IMR-90 (cell line): ENCODE measurements around the gene TOP2A. TPM values are rescaled to one million over a fixed set of nuclear protein-coding genes. Genes with fewer than 3 reads are reported as not detected.

Source experiments
- ATAC-seq: fragments of 200-7000 bp; cut with Tn5 transposase; 2 replicates; pipeline ENCODE4 v1.9.1; 2020; ENCODE audit warnings: low read depth, mild to moderate bottlenecking, moderate library complexity
- BruUV-seq: library from RNA; stranded (reverse); fragments of 400-500 nt; replicated peaks from 2 replicates; lab custom pipeline; 2021; lab: Mats Ljungman, UMichigan
- CTCF ChIA-PET: fragments of 300-600 bp; formaldehyde crosslinking; extraction: SDS; loops from one replicate; lab custom pipeline; 2021; ENCODE audit warnings: antibody characterized with exemption; lab: Yijun Ruan, JAX
- POLR2A ChIA-PET: fragments of 300-600 bp; sonication (Branson Sonifier 250); formaldehyde crosslinking; loops from one replicate; lab custom pipeline; 2022; ENCODE audit warnings: antibody characterized with exemption; ENCODE audit not compliant: unreplicated experiment; lab: Charles Lee
- DNase-seq: peaks from one replicate; pipeline ENCODE4 v3.0.0; 2013
- H2AFZ ChIP-seq: replicated peaks from 2 replicates; pipeline ENCODE3; 2013; ENCODE audit warnings: low read length, mild to moderate bottlenecking; ENCODE audit not compliant: poor library complexity
- H2AK5ac ChIP-seq: 2 replicates; pipeline ENCODE4 v1.6.1; 2013; ENCODE audit warnings: low read depth, low read length, inconsistent platforms
- H2AK9ac ChIP-seq: replicated peaks from 2 replicates; pipeline ENCODE3; 2013; ENCODE audit warnings: mild to moderate bottlenecking, low read depth, low read length, moderate library complexity; ENCODE audit not compliant: poor library complexity
- H2BK120ac ChIP-seq: 2 replicates; pipeline ENCODE4 v1.6.1; 2013; ENCODE audit warnings: low read depth, low read length, inconsistent platforms
- H2BK15ac ChIP-seq: 3 replicates; pipeline ENCODE4 v1.6.1; 2013; ENCODE audit warnings: low read depth, low read length, inconsistent platforms
- H2BK20ac ChIP-seq: 2 replicates; pipeline ENCODE4 v1.6.1; 2013; ENCODE audit warnings: low read depth, mild to moderate bottlenecking, inconsistent platforms, low read length, moderate library complexity
- H2BK5ac ChIP-seq: 2 replicates; pipeline ENCODE4 v1.6.1; 2013; ENCODE audit warnings: mild to moderate bottlenecking, low read depth, low read length, inconsistent platforms; ENCODE audit not compliant: poor library complexity, severe bottlenecking
- H3K14ac ChIP-seq: replicated peaks from 2 replicates; pipeline ENCODE4 v1.6.1; 2013; ENCODE audit warnings: low read depth, low read length, inconsistent platforms
- H3K18ac ChIP-seq: 2 replicates; pipeline ENCODE4 v1.6.1; 2013; ENCODE audit warnings: low read depth, low read length, control low read depth
- H3K23ac ChIP-seq: 2 replicates; pipeline ENCODE4 v1.6.1; 2013; ENCODE audit warnings: low read depth, low read length, inconsistent platforms
- H3K27ac ChIP-seq: 2 replicates; pipeline ENCODE4 v1.5.1; 2013; ENCODE audit warnings: mild to moderate bottlenecking, control low read depth, low read length; ENCODE audit not compliant: insufficient read depth
- H3K27me3 ChIP-seq: 2 replicates; pipeline ENCODE4 v1.6.1; 2013; ENCODE audit warnings: low read length; ENCODE audit not compliant: control insufficient read depth, insufficient read depth
- H3K36me3 ChIP-seq: 2 replicates; pipeline ENCODE4 v1.6.1; 2013; ENCODE audit warnings: low read length, mixed read lengths; ENCODE audit not compliant: control insufficient read depth, insufficient read depth
- H3K4ac ChIP-seq: 2 replicates; pipeline ENCODE4 v1.6.1; 2013; ENCODE audit warnings: low read depth, low read length, inconsistent platforms
- H3K4me1 ChIP-seq: 2 replicates; pipeline ENCODE4 v1.6.1; 2013; ENCODE audit warnings: low read length, mixed read lengths; ENCODE audit not compliant: control insufficient read depth, insufficient read depth
- H3K4me2 ChIP-seq: 2 replicates; pipeline ENCODE4 v1.6.1; 2013; ENCODE audit warnings: low read depth, mild to moderate bottlenecking, control low read depth, low read length, moderate library complexity
- H3K4me3 ChIP-seq: 2 replicates; pipeline ENCODE4 v1.5.1; 2013; ENCODE audit warnings: low read depth, mild to moderate bottlenecking, control low read depth, low read length, moderate library complexity; ENCODE audit not compliant: insufficient read depth
- H3K56ac ChIP-seq: 2 replicates; pipeline ENCODE4 v1.6.1; 2013; ENCODE audit warnings: low read length, inconsistent platforms; ENCODE audit not compliant: insufficient read depth; ENCODE audit errors: extremely low read depth
- H3K79me1 ChIP-seq, 2 experiments: 2 replicates each; pipeline ENCODE4 v1.6.1; 2013; ENCODE audit warnings: low read length in 2 of 2, inconsistent platforms in 1 of 2, low read depth in 1 of 2
- H3K9ac ChIP-seq: 2 replicates; pipeline ENCODE4 v1.6.1; 2013; ENCODE audit warnings: low read depth, low read length, control low read depth
- H3K9me1 ChIP-seq: 2 replicates; pipeline ENCODE4 v1.6.1; 2013; ENCODE audit warnings: low read length, inconsistent platforms; ENCODE audit not compliant: insufficient read depth
- H3K9me3 ChIP-seq: 2 replicates; pipeline ENCODE4 v1.6.1; 2013; ENCODE audit warnings: low read length; ENCODE audit not compliant: control insufficient read depth, insufficient read depth
- H4K20me1 ChIP-seq: 2 replicates; pipeline ENCODE4 v1.6.1; 2013; ENCODE audit warnings: low read length, inconsistent platforms; ENCODE audit not compliant: insufficient read depth
- H4K5ac ChIP-seq: 2 replicates; pipeline ENCODE4 v1.6.1; 2013; ENCODE audit warnings: mild to moderate bottlenecking, low read depth, low read length, control low read depth
- H4K8ac ChIP-seq, 2 experiments: 2 replicates each; pipeline ENCODE4 v1.6.1; 2013; ENCODE audit warnings: low read depth in 2 of 2, low read length in 2 of 2, control low read depth in 1 of 2, inconsistent platforms in 1 of 2
- H4K91ac ChIP-seq: 2 replicates; pipeline ENCODE4 v1.6.1; 2013; ENCODE audit warnings: low read depth, low read length, inconsistent platforms; ENCODE audit not compliant: insufficient read depth
- BHLHE40 ChIP-seq: fragments of 150-350 bp; IDR thresholded peaks from 2 replicates; pipeline ENCODE4 v1.6.1; 2016; ENCODE audit warnings: mild to moderate bottlenecking, low read depth, low read length
- CEBPB ChIP-seq: IDR thresholded peaks from 2 replicates; pipeline ENCODE4 v1.6.1; 2012; ENCODE audit warnings: low read depth, low read length, improper control_type of control experiment
- CHD1 ChIP-seq: IDR thresholded peaks from 2 replicates; pipeline ENCODE4 v1.6.1; 2012; ENCODE audit warnings: low read depth, low read length, improper control_type of control experiment
- FOS ChIP-seq: fragments of 150-350 bp; IDR thresholded peaks from 2 replicates; pipeline ENCODE4 v1.6.1; 2016; ENCODE audit warnings: low read depth, low read length
- MAFK ChIP-seq: IDR thresholded peaks from 2 replicates; pipeline ENCODE4 v1.6.1; 2012; ENCODE audit warnings: low read depth, low read length, improper control_type of control experiment
- MAZ ChIP-seq: IDR thresholded peaks from 2 replicates; pipeline ENCODE4 v1.6.1; 2012; ENCODE audit warnings: low read depth, mild to moderate bottlenecking, low read length, improper control_type of control experiment, moderate library complexity, borderline replicate concordance
- MXI1 ChIP-seq: IDR thresholded peaks from 2 replicates; pipeline ENCODE4 v1.6.1; 2012; ENCODE audit warnings: low read depth, mild to moderate bottlenecking, low read length, moderate library complexity, borderline replicate concordance
- NFE2L2 ChIP-seq: fragments of 150-350 bp; IDR thresholded peaks from 2 replicates; pipeline ENCODE4 v1.6.1; 2016; ENCODE audit warnings: low read depth, mild to moderate bottlenecking, low read length
- POLR2A ChIP-seq: IDR thresholded peaks from 2 replicates; pipeline ENCODE4 v1.6.1; 2012; ENCODE audit warnings: mild to moderate bottlenecking, low read depth, low read length
- RAD21 ChIP-seq: IDR thresholded peaks from 2 replicates; pipeline ENCODE4 v1.6.1; 2012; ENCODE audit warnings: low read length, improper control_type of control experiment
- RCOR1 ChIP-seq: IDR thresholded peaks from 2 replicates; pipeline ENCODE4 v1.6.1; 2012; ENCODE audit warnings: mild to moderate bottlenecking, low read length, improper control_type of control experiment; ENCODE audit not compliant: insufficient replicate concordance
- RFX5 ChIP-seq: IDR thresholded peaks from 2 replicates; pipeline ENCODE4 v1.8.0; 2012; ENCODE audit warnings: low read depth, mild to moderate bottlenecking, low read length, moderate library complexity
- SMC3 ChIP-seq: fragments of 150-350 bp; IDR thresholded peaks from 2 replicates; pipeline ENCODE4 v1.6.1; 2016; ENCODE audit warnings: low read depth, mild to moderate bottlenecking, antibody characterized with exemption, low read length, moderate library complexity
- WGBS, 2 experiments: methylation state at CpG; one replicate each; pipeline versions ENCODE4 v1.1.5 to v1.1.7; 2013; ENCODE audit warnings: missing lambda C conversion rate in 2 of 2; ENCODE audit not compliant: insufficient read length in 1 of 2; ENCODE audit errors: extremely low coverage in 2 of 2; 5-methylcytosine and 5-hydroxymethylcytosine counted together
- dilution Hi-C: fragments of 300-500 bp; cut with HindIII; formaldehyde crosslinking; loops from one replicate; pipeline ENCODE4 v1.14.3; 2018; ENCODE audit warnings: low sequenced_read_pairs; ENCODE audit not compliant: unreplicated experiment
- in situ Hi-C: fragments of 300-500 bp; cut with MboI; formaldehyde crosslinking; loops from 3 replicates; pipeline ENCODE4 v1.14.3; 2019; ENCODE audit warnings: low sequenced_read_pairs, inconsistent platforms, mixed read lengths
- intact Hi-C: fragments of 100-400 bp; cut with micrococcal nuclease; formaldehyde crosslinking; loops from 2 replicates; pipeline ENCODE4 v1.10.0; 2022
- polyA plus RNA-seq, 3 experiments: library from polyadenylated mRNA; depleted of rRNA; stranded (reverse); fragments of >200 nt; gene quantifications; 2 replicates each; pipeline ENCODE4 v1.2.3, GENCODE V29; 2012; ENCODE audit warnings: low replicate concordance in 1 of 3
- total RNA-seq: library from RNA; depleted of rRNA; stranded (reverse); fragments of >200 nt; gene quantifications from 2 replicates; pipeline ENCODE4 v1.2.3, GENCODE V29; 2012
- TF ChIP-seq, protein P1 (sequence below): conservative IDR thresholded peaks from 2 replicates; pipeline ENCODE4 v1.5.1; 2012; ENCODE audit warnings: mild to moderate bottlenecking, low read depth, low read length, improper control_type of control experiment
- TF ChIP-seq, protein P2 (sequence below): fragments of 150-350 bp; IDR thresholded peaks from 2 replicates; pipeline ENCODE4 v1.6.1; 2016; ENCODE audit warnings: low read depth, mild to moderate bottlenecking, low read length, moderate library complexity, borderline replicate concordance
- TF ChIP-seq, protein P3 (sequence below): fragments of 150-350 bp; IDR thresholded peaks from 2 replicates; pipeline ENCODE4 v1.6.1; 2017; ENCODE audit warnings: mild to moderate bottlenecking, antibody characterized with exemption, low read length, low read depth

TOP2A gene
- total and polyA plus RNA-seq, 2 of the 4 experiments (the other 2 are of a cell fraction), result 43.4 to 68.5 TPM

DNA sequence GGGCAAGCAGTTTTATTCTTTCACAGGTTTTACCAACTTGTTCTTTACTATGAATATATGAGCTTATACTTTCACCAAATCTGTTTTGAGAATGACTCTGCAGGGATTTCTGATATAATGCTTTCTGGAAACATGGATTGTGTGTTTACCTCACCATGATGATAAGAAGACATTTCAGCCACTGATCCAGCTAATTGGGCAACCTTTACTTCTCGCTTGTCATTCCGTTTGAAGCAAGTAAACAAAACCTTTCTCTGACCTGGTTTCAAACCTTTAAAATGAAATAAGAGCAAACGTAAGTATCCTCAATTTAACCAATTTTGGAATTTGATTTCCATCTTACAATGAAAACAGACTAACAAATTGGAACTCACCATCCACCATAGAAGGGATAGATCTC, 13.7 kb downstream of the TOP2A start:
- CTCF ChIA-PET, result no interaction called here

More for the DNA sequence above, 13.7 kb downstream of the TOP2A start:
- POLR2A ChIA-PET, result no interaction called here
- TF ChIP-seq BHLHE40 (no peak), CHD1 (no peak), RFX5 (no peak), POLR2A (no peak), SMC3 (no peak), MAZ (no peak), RAD21 (no peak), NFE2L2 (no peak), FOS (no peak), CEBPB (no peak), RCOR1 (no peak), MAFK (no peak), MXI1 (no peak)
- TF ChIP-seq, protein P1, sequence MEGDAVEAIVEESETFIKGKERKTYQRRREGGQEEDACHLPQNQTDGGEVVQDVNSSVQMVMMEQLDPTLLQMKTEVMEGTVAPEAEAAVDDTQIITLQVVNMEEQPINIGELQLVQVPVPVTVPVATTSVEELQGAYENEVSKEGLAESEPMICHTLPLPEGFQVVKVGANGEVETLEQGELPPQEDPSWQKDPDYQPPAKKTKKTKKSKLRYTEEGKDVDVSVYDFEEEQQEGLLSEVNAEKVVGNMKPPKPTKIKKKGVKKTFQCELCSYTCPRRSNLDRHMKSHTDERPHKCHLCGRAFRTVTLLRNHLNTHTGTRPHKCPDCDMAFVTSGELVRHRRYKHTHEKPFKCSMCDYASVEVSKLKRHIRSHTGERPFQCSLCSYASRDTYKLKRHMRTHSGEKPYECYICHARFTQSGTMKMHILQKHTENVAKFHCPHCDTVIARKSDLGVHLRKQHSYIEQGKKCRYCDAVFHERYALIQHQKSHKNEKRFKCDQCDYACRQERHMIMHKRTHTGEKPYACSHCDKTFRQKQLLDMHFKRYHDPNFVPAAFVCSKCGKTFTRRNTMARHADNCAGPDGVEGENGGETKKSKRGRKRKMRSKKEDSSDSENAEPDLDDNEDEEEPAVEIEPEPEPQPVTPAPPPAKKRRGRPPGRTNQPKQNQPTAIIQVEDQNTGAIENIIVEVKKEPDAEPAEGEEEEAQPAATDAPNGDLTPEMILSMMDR, result no peak
- TF ChIP-seq, protein P2, sequence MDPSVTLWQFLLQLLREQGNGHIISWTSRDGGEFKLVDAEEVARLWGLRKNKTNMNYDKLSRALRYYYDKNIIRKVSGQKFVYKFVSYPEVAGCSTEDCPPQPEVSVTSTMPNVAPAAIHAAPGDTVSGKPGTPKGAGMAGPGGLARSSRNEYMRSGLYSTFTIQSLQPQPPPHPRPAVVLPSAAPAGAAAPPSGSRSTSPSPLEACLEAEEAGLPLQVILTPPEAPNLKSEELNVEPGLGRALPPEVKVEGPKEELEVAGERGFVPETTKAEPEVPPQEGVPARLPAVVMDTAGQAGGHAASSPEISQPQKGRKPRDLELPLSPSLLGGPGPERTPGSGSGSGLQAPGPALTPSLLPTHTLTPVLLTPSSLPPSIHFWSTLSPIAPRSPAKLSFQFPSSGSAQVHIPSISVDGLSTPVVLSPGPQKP, result no peak
- TF ChIP-seq, protein P3, sequence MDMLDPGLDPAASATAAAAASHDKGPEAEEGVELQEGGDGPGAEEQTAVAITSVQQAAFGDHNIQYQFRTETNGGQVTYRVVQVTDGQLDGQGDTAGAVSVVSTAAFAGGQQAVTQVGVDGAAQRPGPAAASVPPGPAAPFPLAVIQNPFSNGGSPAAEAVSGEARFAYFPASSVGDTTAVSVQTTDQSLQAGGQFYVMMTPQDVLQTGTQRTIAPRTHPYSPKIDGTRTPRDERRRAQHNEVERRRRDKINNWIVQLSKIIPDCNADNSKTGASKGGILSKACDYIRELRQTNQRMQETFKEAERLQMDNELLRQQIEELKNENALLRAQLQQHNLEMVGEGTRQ, result no peak
- Histone ChIP-seq H3K4ac (no peak overlapping the region), H3K4me1 (no peaks in the 10 kb centered on the region), H2AK5ac (no peak overlapping the region), H4K20me1 (no peaks in the 10 kb centered on the region), H3K27me3 (no peaks in the 10 kb centered on the region), H2BK20ac (no peak overlapping the region), H3K23ac (0 out of 2 replicates have a peak overlapping the region, but pooled peaks have one; percentile 12), H2BK15ac (no peak overlapping the region), H2BK5ac (no peak overlapping the region), H4K5ac (peak overlapping the region; percentile 7; the same call in 1 of the 2 replicates), H4K8ac (peak overlapping the region in 1 of 2 experiments; percentile 42; a peak in 1 of 4 replicates), H3K27ac (no peak overlapping the region), H3K56ac (no peak overlapping the region), H3K14ac (no peak overlapping the region), H3K9ac (no peak overlapping the region), H3K4me2 (no peak overlapping the region), H4K91ac (no peak overlapping the region), H2AFZ (no peak overlapping the region), H3K4me3 (no peak overlapping the region), H2AK9ac (no peak overlapping the region), H2BK120ac (no peak overlapping the region), H3K18ac (no peak overlapping the region), H3K9me3 (no peaks in the 10 kb centered on the region), H3K36me3 (peaks cover 4% of the 10 kb centered on the region; the same call in 1 of the 2 replicates), H3K79me1 (peaks cover 23 to 29% of the 10 kb centered on the region in 2 experiments), H3K9me1 (no peaks in the 10 kb centered on the region)
- no TSS peak for BruUV-seq
- 83% methylated on average over 2 of the region's 3 CpGs; no CpG with 5 or more reads in 1 of the 2 experiments for WGBS, 2 experiments
- dilution Hi-C loops (no loop called here), in situ Hi-C loops (no loop called here), intact Hi-C loops (no loop called here)
- no peak for ATAC-seq
- DNase-seq, result no peak
